Measurements from ENCODE around the gene MAL.

MAL gene

GRCh38 chr2:95025406-95026319 is at the start of gene MAL:
Gene MAL (plus strand): TSS chr2:95025708. CDS start chr2:95025793, 85 bp downstream.
- DNase-seq (ENCODE audit: low read depth, low spot score), result peak; percentile 14

- DNase-seq (ENCODE audit: low read depth, low spot score), result no peak
Observed at GRCh38 chr2:94977826-94978225, 47.7 kb upstream of the MAL start.

- DNase-seq (ENCODE audit: low read depth, low spot score), result no peak
Observed at GRCh38 chr2:94978917-94979316, 46.6 kb upstream of the MAL start.

- no peak for DNase-seq (ENCODE audit: low read depth, low spot score)
Observed at GRCh38 chr2:94979406-94980375, 45.8 kb upstream of the MAL start.

- no peak for DNase-seq (ENCODE audit: low read depth, low spot score)
Observed at GRCh38 chr2:94980406-94980805, 45.1 kb upstream of the MAL start.

- DNase-seq (ENCODE audit: low read depth, low spot score), result no peak
Observed at GRCh38 chr2:94982156-94982555, 43.4 kb upstream of the MAL start.

GRCh38 chr2:94982675-94983074 is 42.8 kb upstream of the MAL start:
- no peak for DNase-seq (ENCODE audit: low read depth, low spot score)

GRCh38 chr2:94984964-94985575 is 40.4 kb upstream of the MAL start:
- DNase-seq (ENCODE audit: low read depth, low spot score), result no peak

GRCh38 chr2:94985636-94986035 is 39.9 kb upstream of the MAL start:
- no peak for DNase-seq (ENCODE audit: low read depth, low spot score)

- no peak for DNase-seq (ENCODE audit: low read depth, low spot score)
Observed at GRCh38 chr2:94986392-94986963, 39.0 kb upstream of the MAL start.

GRCh38 chr2:94987074-94988020 is 38.2 kb upstream of the MAL start:
- DNase-seq (ENCODE audit: low read depth, low spot score), result no peak

- no peak for DNase-seq (ENCODE audit: low read depth, low spot score)
Observed at GRCh38 chr2:94990956-94991355, 34.6 kb upstream of the MAL start.

- no peak for DNase-seq (ENCODE audit: low read depth, low spot score)
Observed at GRCh38 chr2:94992360-94992759, 33.1 kb upstream of the MAL start.

- DNase-seq (ENCODE audit: low read depth, low spot score), result no peak
Observed at GRCh38 chr2:94993176-94994062, 32.1 kb upstream of the MAL start.

- DNase-seq (ENCODE audit: low read depth, low spot score), result no peak
Observed at GRCh38 chr2:94994063-94994913, 31.2 kb upstream of the MAL start.

- DNase-seq (ENCODE audit: low read depth, low spot score), result no peak
Observed at GRCh38 chr2:94994914-94995552, 30.5 kb upstream of the MAL start.

GRCh38 chr2:94995553-94996304 is 29.8 kb upstream of the MAL start:
- no peak for DNase-seq (ENCODE audit: low read depth, low spot score)
